Measurements from ENCODE around the gene YPEL3. TPM values are rescaled to one million over a fixed set of nuclear protein-coding genes. Genes with fewer than 3 reads are reported as not detected.
"Not testable (repeated sequence)": the region's sequence is repeated elsewhere in the genome, so short reads cannot be mapped to it uniquely, and the experiment has no call there.

The YPEL3 gene
- total and polyA plus RNA-seq, 2 donors: 32.6 to 231 TPM

DNA sequence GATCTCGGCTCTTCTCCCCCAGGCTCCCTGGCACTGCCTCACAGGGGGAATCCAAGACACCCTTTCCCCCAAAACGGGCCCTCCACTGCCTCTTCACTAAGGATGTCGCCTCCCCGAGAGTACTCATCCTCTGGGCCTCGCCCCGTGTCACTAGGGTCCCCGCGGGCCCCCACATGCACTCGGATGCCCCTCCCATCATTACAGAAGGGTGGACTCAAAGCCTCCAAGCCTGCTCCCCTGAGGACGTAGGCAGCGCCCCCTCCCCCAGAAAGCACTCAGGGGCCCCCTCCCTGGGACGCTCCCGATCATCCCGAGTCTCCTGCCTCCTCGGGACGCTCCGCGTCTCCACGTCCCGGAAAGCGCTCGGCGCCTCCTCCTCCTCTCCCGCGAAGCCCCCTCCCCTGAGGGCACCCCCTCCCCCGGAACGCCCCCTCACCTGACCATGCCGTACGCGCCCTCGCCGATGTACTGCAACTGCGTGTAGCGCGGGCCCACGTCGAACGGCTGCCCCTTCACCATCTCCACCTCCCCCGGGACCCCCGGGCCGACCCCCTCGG, 26.7 kb upstream of the YPEL3 start:
- DNase-seq (ENCODE audit: low read depth in 6 of 9, low spot score in 9 of 9): peak in 2 of 9 donors; percentile 27 to 43
- peaks cover 11 to 30% of the 10 kb centered on the region in 2 donors for H3K4me1 ChIP-seq (ENCODE audit: control insufficient read depth in 2 of 2, insufficient read depth in 2 of 2, low read length in 2 of 2)

DNA sequence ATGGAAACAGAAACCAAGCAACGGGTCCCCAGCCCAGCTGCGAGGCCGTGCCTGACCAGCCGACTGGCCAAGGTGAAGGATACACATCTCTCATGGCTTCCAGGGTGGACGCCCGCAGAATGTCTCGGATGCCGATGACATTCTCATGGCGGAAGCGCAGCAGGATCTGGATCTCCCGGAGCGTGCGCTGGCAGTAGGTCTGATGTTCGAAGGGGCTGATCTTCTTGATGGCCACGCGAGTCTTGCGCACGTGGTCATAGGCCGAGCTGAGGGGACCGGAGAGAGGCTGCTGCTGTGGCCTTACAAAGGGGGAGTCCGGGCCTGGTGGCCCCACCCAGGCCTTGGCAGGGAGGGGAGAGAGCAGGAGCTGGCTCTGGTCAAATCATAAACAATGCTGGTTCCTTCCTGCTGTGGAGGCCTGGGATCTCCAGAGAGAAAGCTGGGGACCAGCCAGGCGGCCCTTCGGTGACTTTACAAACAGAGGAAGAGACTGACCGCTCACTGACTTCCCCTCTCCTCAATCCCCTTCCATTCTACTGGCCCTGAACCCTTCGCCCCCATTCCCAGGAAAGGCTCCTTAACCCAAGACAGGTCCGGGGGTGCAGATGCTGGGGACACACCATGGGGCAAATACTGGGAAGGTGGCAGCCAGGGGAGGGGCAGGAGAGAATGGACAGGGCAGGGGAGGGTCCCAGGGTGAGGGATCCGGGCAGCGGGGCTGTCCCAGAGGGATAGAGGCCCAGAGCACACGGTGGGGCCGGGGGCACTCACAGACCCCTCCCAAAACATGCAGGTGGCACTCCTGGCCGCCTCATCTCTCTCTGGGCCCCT, 25.9 kb upstream of the YPEL3 start:
- WGBS: 87% methylated on average over 31 of the region's 31 CpGs
- peaks cover 11 to 30% of the 10 kb centered on the region in 2 donors for H3K4me1 ChIP-seq (ENCODE audit: control insufficient read depth in 2 of 2, insufficient read depth in 2 of 2, low read length in 2 of 2)
- no peak for DNase-seq (ENCODE audit: low read depth in 6 of 9, low spot score in 9 of 9)
- peaks cover 16 to 25% of the 10 kb centered on the region in 2 donors for H3K36me3 ChIP-seq (ENCODE audit: control insufficient read depth in 2 of 2, insufficient read depth in 2 of 2, low read length in 1 of 2)
- peaks cover 0 to 3% of the 10 kb centered on the region in 2 donors for H3K9me3 ChIP-seq (ENCODE audit: control insufficient read depth in 2 of 2, insufficient read depth in 1 of 2, low read length in 1 of 2)
- H3K4me3 ChIP-seq (ENCODE audit: low read length in 2 of 2): peak overlapping the region; percentile 84 to 94
- peak overlapping the region; percentile 73 to 83 for H3K27ac ChIP-seq (ENCODE audit: low read depth in 1 of 2, low read length in 1 of 2)
- H3K27me3 ChIP-seq (ENCODE audit: control insufficient read depth in 2 of 2, insufficient read depth in 1 of 2, low read length in 1 of 2): no peaks in the 10 kb centered on the region

More for the DNA sequence above, 26.7 kb upstream of the YPEL3 start:
- Histone ChIP-seq H3K9me3 (ENCODE audit: control insufficient read depth in 2 of 2, insufficient read depth in 1 of 2, low read length in 1 of 2) (peaks cover 0 to 3% of the 10 kb centered on the region in 2 donors), H3K27me3 (ENCODE audit: control insufficient read depth in 2 of 2, insufficient read depth in 1 of 2, low read length in 1 of 2) (no peaks in the 10 kb centered on the region), H3K4me3 (ENCODE audit: low read length in 2 of 2) (peak overlapping the region; percentile 84 to 94), H3K36me3 (ENCODE audit: control insufficient read depth in 2 of 2, insufficient read depth in 2 of 2, low read length in 1 of 2) (peaks cover 10 to 18% of the 10 kb centered on the region in 2 donors), H3K27ac (ENCODE audit: low read depth in 1 of 2, low read length in 1 of 2) (peak overlapping the region; percentile 73 to 83)
- 2% methylated on average over 42 of the region's 42 CpGs for WGBS

DNA sequence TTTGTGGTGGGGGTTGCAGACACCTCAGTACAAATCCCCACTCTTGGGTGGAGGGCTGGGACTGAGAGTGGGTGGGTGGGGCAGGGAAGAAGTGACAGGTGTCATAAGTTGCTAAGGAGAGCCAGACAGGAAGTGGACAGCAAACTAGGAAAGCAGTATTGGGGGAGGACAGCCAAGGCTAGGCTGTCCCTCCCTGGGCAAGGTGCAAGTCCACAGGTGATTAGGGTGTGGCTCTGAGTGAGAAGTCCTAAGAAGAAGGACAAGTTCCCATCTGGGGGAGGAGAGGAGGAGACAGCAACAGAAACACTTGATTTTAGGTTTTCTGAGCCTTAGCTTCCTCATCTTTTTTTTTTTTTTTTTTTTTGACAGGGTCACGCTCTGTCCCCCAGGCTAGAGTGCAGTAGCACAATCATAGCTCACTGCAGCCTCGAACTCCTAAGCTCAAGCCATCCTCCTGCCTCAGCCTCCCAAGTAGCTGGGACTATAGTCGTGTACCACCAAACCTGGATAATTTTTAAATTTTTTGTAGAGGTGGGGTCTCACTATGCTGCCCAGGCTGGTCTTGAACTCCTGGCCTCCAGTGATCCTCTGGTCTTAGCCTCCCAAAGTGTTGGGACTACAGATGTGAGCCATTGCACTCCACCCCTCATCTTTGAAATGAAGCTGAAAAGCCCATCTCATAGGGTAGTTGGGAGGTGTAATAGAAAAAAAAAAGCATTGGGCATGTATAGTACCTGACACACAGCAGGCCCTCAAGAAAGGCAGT, 24.5 kb upstream of the YPEL3 start:
- H3K36me3 ChIP-seq (ENCODE audit: control insufficient read depth in 2 of 2, insufficient read depth in 2 of 2, low read length in 1 of 2): peaks cover 23 to 34% of the 10 kb centered on the region in 2 donors
- no peak overlapping the region for H3K27ac ChIP-seq (ENCODE audit: low read depth in 1 of 2, low read length in 1 of 2)
- WGBS: 95% methylated on average over 3 of the region's 3 CpGs
- H3K4me3 ChIP-seq (ENCODE audit: low read length in 2 of 2): no peak overlapping the region
- peak in 1 of 9 donors; percentile 21 for DNase-seq (ENCODE audit: low read depth in 6 of 9, low spot score in 9 of 9)
- peaks cover 11 to 31% of the 10 kb centered on the region in 2 donors for H3K4me1 ChIP-seq (ENCODE audit: control insufficient read depth in 2 of 2, insufficient read depth in 2 of 2, low read length in 2 of 2)
- peaks cover 0 to 3% of the 10 kb centered on the region in 2 donors for H3K9me3 ChIP-seq (ENCODE audit: control insufficient read depth in 2 of 2, insufficient read depth in 1 of 2, low read length in 1 of 2)
- no peaks in the 10 kb centered on the region for H3K27me3 ChIP-seq (ENCODE audit: control insufficient read depth in 2 of 2, insufficient read depth in 1 of 2, low read length in 1 of 2)

DNA sequence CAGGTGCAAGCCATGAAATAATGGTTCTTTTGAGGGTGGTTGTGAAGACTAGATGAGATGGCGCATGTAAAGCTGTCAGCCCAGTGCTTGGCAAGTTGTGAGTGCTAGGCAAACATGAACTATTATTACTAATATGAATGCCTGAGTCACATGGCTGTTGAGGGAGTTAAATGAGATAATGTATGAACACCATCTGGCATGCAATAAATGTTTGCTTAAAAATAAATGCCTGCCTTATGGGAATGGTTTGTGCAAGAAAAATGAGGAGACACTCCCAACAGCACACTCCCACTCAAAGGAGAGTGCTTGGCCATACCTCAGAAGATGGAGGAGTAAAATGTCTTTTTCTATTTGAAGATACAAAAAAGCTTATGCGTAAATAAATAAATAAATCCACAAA, 23.4 kb upstream of the YPEL3 start:
- Histone ChIP-seq H3K4me3 (ENCODE audit: low read length in 2 of 2) (no peak overlapping the region), H3K36me3 (ENCODE audit: control insufficient read depth in 2 of 2, insufficient read depth in 2 of 2, low read length in 1 of 2) (peaks cover 23 to 38% of the 10 kb centered on the region in 2 donors), H3K27ac (ENCODE audit: low read depth in 1 of 2, low read length in 1 of 2) (no peak overlapping the region), H3K27me3 (ENCODE audit: control insufficient read depth in 2 of 2, insufficient read depth in 1 of 2, low read length in 1 of 2) (no peaks in the 10 kb centered on the region), H3K4me1 (ENCODE audit: control insufficient read depth in 2 of 2, insufficient read depth in 2 of 2, low read length in 2 of 2) (peaks cover 22 to 42% of the 10 kb centered on the region in 2 donors), H3K9me3 (ENCODE audit: control insufficient read depth in 2 of 2, insufficient read depth in 1 of 2, low read length in 1 of 2) (peaks cover 0 to 8% of the 10 kb centered on the region in 2 donors)
- 99% methylated on average over 2 of the region's 2 CpGs for WGBS
- no peak for DNase-seq (ENCODE audit: low read depth in 6 of 9, low spot score in 9 of 9)

DNA sequence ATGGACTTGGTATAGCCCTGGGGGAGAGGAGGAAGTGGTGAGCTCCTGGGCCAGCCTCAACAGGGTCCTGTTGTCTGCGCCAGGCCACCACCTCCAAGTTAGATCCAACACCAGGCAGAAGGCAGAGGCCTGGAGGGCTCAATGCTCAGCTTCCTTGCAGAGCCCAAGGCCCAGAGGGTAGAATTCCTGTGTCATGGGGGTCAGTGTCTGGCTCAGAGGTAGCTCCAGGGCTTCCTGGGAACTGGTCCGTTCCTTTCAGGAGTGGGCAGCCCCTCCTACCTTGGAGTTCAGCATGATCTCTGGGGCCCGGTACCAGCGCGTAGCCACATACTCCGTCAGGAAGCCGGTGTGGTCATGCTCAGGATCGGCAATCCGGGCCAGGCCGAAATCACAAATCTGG, 21.8 kb upstream of the YPEL3 start:
- Histone ChIP-seq H3K4me1 (ENCODE audit: control insufficient read depth in 2 of 2, insufficient read depth in 2 of 2, low read length in 2 of 2) (peaks cover 20 to 50% of the 10 kb centered on the region in 2 donors), H3K4me3 (ENCODE audit: low read length in 2 of 2) (no peak overlapping the region), H3K9me3 (ENCODE audit: control insufficient read depth in 2 of 2, insufficient read depth in 1 of 2, low read length in 1 of 2) (peaks cover 0 to 8% of the 10 kb centered on the region in 2 donors), H3K27ac (ENCODE audit: low read depth in 1 of 2, low read length in 1 of 2) (no peak overlapping the region), H3K36me3 (ENCODE audit: control insufficient read depth in 2 of 2, insufficient read depth in 2 of 2, low read length in 1 of 2) (peaks cover 31 to 51% of the 10 kb centered on the region in 2 donors), H3K27me3 (ENCODE audit: control insufficient read depth in 2 of 2, insufficient read depth in 1 of 2, low read length in 1 of 2) (no peaks in the 10 kb centered on the region)
- over 99% methylated on average over 10 of the region's 10 CpGs for WGBS
- DNase-seq (ENCODE audit: low read depth in 6 of 9, low spot score in 9 of 9): no peak

DNA sequence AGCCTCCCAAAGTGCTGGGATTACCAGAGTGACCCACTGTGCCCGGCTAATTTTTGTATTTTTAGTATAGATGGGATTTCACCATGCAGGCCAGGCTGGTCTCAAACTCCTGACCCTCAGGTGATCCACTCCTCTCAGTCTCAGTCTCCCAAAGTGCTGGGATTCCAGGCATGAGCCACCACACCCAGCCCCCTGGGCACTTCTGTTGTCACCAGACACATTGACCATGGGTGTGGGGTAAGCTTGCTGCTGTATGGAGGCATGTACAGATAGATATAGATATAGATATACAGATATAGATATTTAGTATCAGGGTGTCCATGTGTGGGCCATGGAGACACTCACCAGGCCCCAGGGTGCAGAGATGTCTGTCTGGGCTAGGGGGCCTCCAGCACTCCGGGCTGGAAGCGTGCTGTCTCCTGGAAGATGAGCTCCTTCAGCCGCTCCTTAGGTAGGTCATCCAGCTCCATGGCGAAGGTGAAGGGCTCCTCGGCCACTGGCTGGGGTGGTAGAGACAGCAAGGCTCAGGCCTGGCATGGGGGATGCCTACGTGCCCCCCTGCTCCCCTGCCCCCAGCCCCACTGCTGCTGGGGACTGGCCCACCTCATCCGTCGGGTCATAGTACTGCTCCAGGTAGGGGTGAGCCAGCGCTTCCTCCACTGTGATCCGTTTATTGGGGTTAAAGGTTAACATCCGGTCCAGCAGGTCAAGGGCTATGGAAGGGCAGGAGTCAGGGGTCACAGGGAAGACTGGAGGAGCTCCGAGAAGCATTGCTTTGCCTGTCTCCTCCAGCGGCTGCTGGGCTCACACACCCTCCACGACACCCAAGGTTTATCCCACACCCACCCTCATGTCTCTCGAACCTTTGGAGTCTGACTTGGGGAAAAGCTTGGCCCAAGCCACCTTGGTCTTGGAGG, 20.5 kb upstream of the YPEL3 start:
- 98% methylated on average over 16 of the region's 16 CpGs for WGBS

DNA sequence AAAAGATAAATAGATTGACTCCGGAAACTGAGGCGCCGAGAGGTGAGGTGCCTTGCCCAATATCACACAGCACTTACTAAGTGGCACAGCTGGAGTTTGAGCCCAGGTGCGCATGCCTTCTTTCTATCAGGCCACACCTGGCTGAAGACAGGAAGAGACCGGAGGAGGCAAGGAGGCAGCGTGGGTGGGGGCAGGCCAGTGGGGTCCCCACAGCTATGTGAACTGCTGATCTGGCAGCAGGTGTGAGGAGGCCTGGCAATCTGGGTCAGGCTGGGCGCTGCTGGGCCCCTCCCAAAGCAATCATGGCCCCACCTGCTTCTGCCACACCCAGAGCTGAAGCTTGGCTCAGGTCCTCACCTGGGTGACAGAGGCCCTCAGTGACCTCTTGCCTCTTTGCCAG, 19.2 kb upstream of the YPEL3 start:
- 68% methylated on average over 7 of the region's 7 CpGs for WGBS
- DNase-seq (ENCODE audit: low read depth in 6 of 9, low spot score in 9 of 9): peak in 6 of 9 donors; percentile 56 to 89 (median 79)
- Histone ChIP-seq H3K27ac (ENCODE audit: low read depth in 1 of 2, low read length in 1 of 2) (peak overlapping the region; percentile 36 to 78), H3K4me1 (ENCODE audit: control insufficient read depth in 2 of 2, insufficient read depth in 2 of 2, low read length in 2 of 2) (peaks cover 13 to 30% of the 10 kb centered on the region in 2 donors), H3K4me3 (ENCODE audit: low read length in 2 of 2) (no peak overlapping the region), H3K36me3 (ENCODE audit: control insufficient read depth in 2 of 2, insufficient read depth in 2 of 2, low read length in 1 of 2) (peaks cover 48 to 61% of the 10 kb centered on the region in 2 donors), H3K9me3 (ENCODE audit: control insufficient read depth in 2 of 2, insufficient read depth in 1 of 2, low read length in 1 of 2) (peaks cover 0 to 6% of the 10 kb centered on the region in 2 donors), H3K27me3 (ENCODE audit: control insufficient read depth in 2 of 2, insufficient read depth in 1 of 2, low read length in 1 of 2) (no peaks in the 10 kb centered on the region)

More for the DNA sequence above, 20.5 kb upstream of the YPEL3 start:
- peaks cover 15 to 38% of the 10 kb centered on the region in 2 donors for H3K4me1 ChIP-seq (ENCODE audit: control insufficient read depth in 2 of 2, insufficient read depth in 2 of 2, low read length in 2 of 2)
- H3K9me3 ChIP-seq (ENCODE audit: control insufficient read depth in 2 of 2, insufficient read depth in 1 of 2, low read length in 1 of 2): peaks cover 0 to 6% of the 10 kb centered on the region in 2 donors
- H3K27ac ChIP-seq (ENCODE audit: low read depth in 1 of 2, low read length in 1 of 2): no peak overlapping the region
- no peaks in the 10 kb centered on the region for H3K27me3 ChIP-seq (ENCODE audit: control insufficient read depth in 2 of 2, insufficient read depth in 1 of 2, low read length in 1 of 2)
- no peak for DNase-seq (ENCODE audit: low read depth in 6 of 9, low spot score in 9 of 9)
- peaks cover 40 to 56% of the 10 kb centered on the region in 2 donors for H3K36me3 ChIP-seq (ENCODE audit: control insufficient read depth in 2 of 2, insufficient read depth in 2 of 2, low read length in 1 of 2)
- no peak overlapping the region for H3K4me3 ChIP-seq (ENCODE audit: low read length in 2 of 2)

DNA sequence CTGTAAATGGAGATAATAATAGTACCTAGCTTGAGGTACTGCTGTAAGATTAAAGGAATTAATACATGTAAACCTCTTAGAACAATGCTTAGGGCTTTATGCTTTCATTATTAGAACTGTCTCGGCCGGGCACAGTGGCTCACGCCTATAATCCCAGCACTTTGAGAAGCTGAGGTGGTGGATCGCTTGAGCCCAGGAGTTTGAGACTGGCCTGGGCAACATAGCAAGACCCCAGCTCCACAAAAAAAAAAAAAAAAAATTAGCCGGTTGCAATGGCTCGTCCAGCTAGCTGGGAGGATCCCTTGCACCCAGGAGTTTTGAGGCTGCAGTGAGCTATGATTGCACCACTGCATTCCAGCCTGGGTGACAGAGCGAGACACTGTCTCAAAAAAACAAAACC, 18.8 kb upstream of the YPEL3 start:
- not testable (repeated sequence) for H3K4me3 ChIP-seq (ENCODE audit: low read length in 2 of 2); H3K9me3 ChIP-seq (ENCODE audit: control insufficient read depth in 2 of 2, insufficient read depth in 1 of 2, low read length in 1 of 2); DNase-seq (ENCODE audit: low read depth in 6 of 9, low spot score in 9 of 9); H3K27me3 ChIP-seq (ENCODE audit: control insufficient read depth in 2 of 2, insufficient read depth in 1 of 2, low read length in 1 of 2)
- Histone ChIP-seq H3K36me3 (ENCODE audit: control insufficient read depth in 2 of 2, insufficient read depth in 2 of 2, low read length in 1 of 2) (peaks cover 48 to 61% of the 10 kb centered on the region in 2 donors), H3K4me1 (ENCODE audit: control insufficient read depth in 2 of 2, insufficient read depth in 2 of 2, low read length in 2 of 2) (peaks cover 11 to 26% of the 10 kb centered on the region in 2 donors), H3K27ac (ENCODE audit: low read depth in 1 of 2, low read length in 1 of 2) (peak overlapping the region in 1 of 2 donors; percentile 78)
- 93% methylated on average over 7 of the region's 7 CpGs for WGBS

All from thymus (tissue), 11 donors.